IPS-18a (cell line): ENCODE measurements around the gene SLAMF7.
"Not testable (repeated sequence)": the region's sequence is repeated elsewhere in the genome, so short reads cannot be mapped to it uniquely, and the experiment has no call there.

Source experiments
- H3K27ac ChIP-seq: one replicate; pipeline ENCODE4 v1.5.1; 2013; ENCODE audit warnings: low read length
- H3K27me3 ChIP-seq: one replicate; pipeline ENCODE4 v1.6.1; 2013; ENCODE audit warnings: mild to moderate bottlenecking, low read length; ENCODE audit not compliant: control insufficient read depth, insufficient read depth
- H3K36me3 ChIP-seq: one replicate; pipeline ENCODE4 v1.6.1; 2013; ENCODE audit warnings: low read depth, low read length; ENCODE audit not compliant: control insufficient read depth
- H3K4me1 ChIP-seq: one replicate; pipeline ENCODE4 v1.6.1; 2013; ENCODE audit warnings: low read depth, low read length; ENCODE audit not compliant: control insufficient read depth
- H3K4me3 ChIP-seq: one replicate; pipeline ENCODE4 v1.5.1; 2013; ENCODE audit warnings: low read length
- H3K9ac ChIP-seq: one replicate; pipeline ENCODE4 v1.6.1; 2013; ENCODE audit warnings: mild to moderate bottlenecking, low read length, moderate library complexity
- H3K9me3 ChIP-seq: one replicate; pipeline ENCODE4 v1.6.1; 2013; ENCODE audit warnings: low read depth, low read length; ENCODE audit not compliant: control insufficient read depth

SLAMF7 gene

GRCh38 chr1:160722726-160723125 is 16.3 kb upstream of the SLAMF7 start:
- Histone ChIP-seq H3K4me3 (no peak overlapping the region), H3K27ac (no peak overlapping the region), H3K9ac (no peak overlapping the region), H3K9me3 (no peaks in the 10 kb centered on the region), H3K27me3 (no peaks in the 10 kb centered on the region), H3K4me1 (peaks cover 9% of the 10 kb centered on the region), H3K36me3 (no peaks in the 10 kb centered on the region)

DNA sequence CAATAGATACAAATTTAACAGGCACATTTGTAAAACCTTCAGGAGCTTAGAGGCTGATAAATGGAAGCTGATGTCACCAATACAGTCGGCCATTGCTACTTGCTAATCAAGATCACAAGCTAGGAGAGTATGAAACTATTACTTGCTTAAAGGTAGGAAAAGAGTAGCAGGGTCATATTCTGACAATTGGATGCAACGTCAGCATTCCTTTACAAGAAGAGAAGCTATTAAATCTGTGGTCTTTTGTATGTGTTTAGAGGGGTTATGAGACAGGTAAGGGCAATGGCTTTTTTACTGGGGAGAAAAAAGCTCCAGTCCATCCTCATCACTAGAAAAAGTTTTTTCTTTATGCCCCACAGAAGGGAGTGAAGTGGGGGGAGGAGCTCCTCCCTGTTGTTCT is 15.7 kb upstream of the SLAMF7 start:
- no peaks in the 10 kb centered on the region for H3K9me3 ChIP-seq
- no peak overlapping the region for H3K27ac ChIP-seq
- H3K9ac ChIP-seq: no peak overlapping the region
- peaks cover 9% of the 10 kb centered on the region for H3K4me1 ChIP-seq
- H3K27me3 ChIP-seq: no peaks in the 10 kb centered on the region
- H3K4me3 ChIP-seq: no peak overlapping the region
- H3K36me3 ChIP-seq: no peaks in the 10 kb centered on the region

- Histone ChIP-seq H3K4me1 (peaks cover 9% of the 10 kb centered on the region), H3K27ac (no peak overlapping the region)
These were observed 14.4 kb upstream of the SLAMF7 start for GRCh38 chr1:160724465-160725242.

GRCh38 chr1:160726114-160726497 is 12.9 kb upstream of the SLAMF7 start:
- no peaks in the 10 kb centered on the region for H3K27me3 ChIP-seq
- no peak overlapping the region for H3K4me3 ChIP-seq
- peaks cover 9% of the 10 kb centered on the region for H3K4me1 ChIP-seq
- no peak overlapping the region for H3K27ac ChIP-seq
- no peaks in the 10 kb centered on the region for H3K36me3 ChIP-seq
- H3K9ac ChIP-seq: no peak overlapping the region
- H3K9me3 ChIP-seq: no peaks in the 10 kb centered on the region

More at GRCh38 chr1:160724465-160725242, 14.4 kb upstream of the SLAMF7 start:
- H3K36me3 ChIP-seq: no peaks in the 10 kb centered on the region
- no peak overlapping the region for H3K4me3 ChIP-seq
- no peaks in the 10 kb centered on the region for H3K9me3 ChIP-seq
- no peak overlapping the region for H3K9ac ChIP-seq
- no peaks in the 10 kb centered on the region for H3K27me3 ChIP-seq

DNA sequence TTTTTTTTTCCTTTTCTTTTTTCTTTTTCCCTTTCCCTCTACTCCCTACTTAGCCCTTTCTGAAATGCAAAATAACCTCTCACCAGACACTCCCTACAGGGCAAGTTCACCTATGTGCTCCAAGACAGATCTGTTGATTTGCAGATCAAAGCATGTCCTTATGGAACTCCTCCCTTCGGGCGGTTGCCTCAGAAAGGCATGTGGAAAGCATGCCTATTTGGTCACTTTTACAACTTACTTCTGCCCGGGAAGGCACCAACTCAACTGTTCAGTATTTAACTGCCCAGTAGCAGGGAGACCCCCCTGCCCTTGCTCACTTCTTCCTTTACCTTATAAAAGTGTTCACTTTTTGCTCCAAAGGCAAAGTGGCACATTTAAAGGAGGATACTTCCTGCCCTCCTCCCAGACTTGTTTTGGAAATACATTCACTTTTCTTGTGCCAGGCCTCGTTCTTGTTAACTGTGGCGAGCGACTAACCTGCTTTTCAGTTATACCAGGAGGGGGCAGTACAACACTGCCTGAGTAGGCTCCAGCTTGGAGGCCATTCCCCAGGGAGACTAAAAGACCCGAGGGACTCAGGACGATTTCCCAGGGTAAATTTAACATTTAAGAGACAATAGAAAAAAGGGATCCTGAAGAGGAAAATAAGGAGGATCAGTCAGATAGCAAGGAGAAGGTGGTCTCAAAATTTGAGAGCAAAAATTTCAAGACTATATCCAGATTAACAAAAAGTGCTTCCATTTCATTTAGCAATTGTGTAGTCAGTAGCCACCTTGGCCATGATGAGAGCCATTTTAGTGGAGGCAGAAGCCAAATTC is 12.3 kb upstream of the SLAMF7 start:
- Histone ChIP-seq H3K4me1 (peaks cover 9% of the 10 kb centered on the region), H3K9ac (no peak overlapping the region), H3K36me3 (no peaks in the 10 kb centered on the region), H3K27me3 (no peaks in the 10 kb centered on the region), H3K27ac (no peak overlapping the region), H3K4me3 (no peak overlapping the region), H3K9me3 (no peaks in the 10 kb centered on the region)

GRCh38 chr1:160727316-160727640 is 11.8 kb upstream of the SLAMF7 start:
- Histone ChIP-seq H3K27me3 (no peaks in the 10 kb centered on the region), H3K9ac (no peak overlapping the region), H3K36me3 (no peaks in the 10 kb centered on the region), H3K9me3 (no peaks in the 10 kb centered on the region), H3K4me1 (peaks cover 9% of the 10 kb centered on the region), H3K27ac (no peak overlapping the region), H3K4me3 (no peak overlapping the region)

DNA sequence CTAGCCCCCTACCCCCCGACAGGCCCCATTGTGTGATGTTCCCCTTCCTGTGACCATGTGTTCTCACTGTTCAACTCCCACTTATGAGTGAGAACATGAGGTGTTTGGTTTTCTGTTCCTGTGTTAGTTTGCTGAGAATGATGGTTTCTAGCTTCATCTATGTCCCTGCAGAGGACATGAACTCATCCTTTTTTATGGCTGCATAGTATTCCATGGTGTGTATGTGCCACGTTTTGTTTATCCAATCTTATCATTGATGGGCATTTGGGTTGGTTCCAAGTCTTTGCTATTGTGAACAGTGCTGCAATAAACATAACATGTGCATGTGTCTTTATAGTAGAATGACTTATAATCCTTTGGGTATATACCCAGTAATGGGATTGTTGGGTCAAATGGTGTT is 7.5 kb upstream of the SLAMF7 start:
- H3K9ac ChIP-seq, H3K4me1 ChIP-seq, H3K27me3 ChIP-seq, H3K9me3 ChIP-seq, H3K4me3 ChIP-seq, H3K36me3 ChIP-seq, H3K27ac ChIP-seq: not testable (repeated sequence)

GRCh38 chr1:160731990-160732389 is 7.1 kb upstream of the SLAMF7 start:
- H3K4me3 ChIP-seq: no peak overlapping the region
- no peak overlapping the region for H3K27ac ChIP-seq
- H3K4me1 ChIP-seq: no peaks in the 10 kb centered on the region
- H3K27me3 ChIP-seq: no peaks in the 10 kb centered on the region
- H3K9ac ChIP-seq: no peak overlapping the region
- H3K36me3 ChIP-seq: no peaks in the 10 kb centered on the region
- no peaks in the 10 kb centered on the region for H3K9me3 ChIP-seq

- no peaks in the 10 kb centered on the region for H3K27me3 ChIP-seq
- no peak overlapping the region for H3K9ac ChIP-seq
These were observed 5.1 kb upstream of the SLAMF7 start for GRCh38 chr1:160733898-160734297.

GRCh38 chr1:160734301-160734700 is 4.7 kb upstream of the SLAMF7 start:
- Histone ChIP-seq H3K27ac (no peak overlapping the region), H3K4me3 (no peak overlapping the region), H3K27me3 (no peaks in the 10 kb centered on the region), H3K36me3 (no peaks in the 10 kb centered on the region), H3K4me1 (no peaks in the 10 kb centered on the region), H3K9me3 (no peaks in the 10 kb centered on the region), H3K9ac (no peak overlapping the region)

More at GRCh38 chr1:160733898-160734297, 5.1 kb upstream of the SLAMF7 start:
- Histone ChIP-seq H3K36me3 (no peaks in the 10 kb centered on the region), H3K4me1 (no peaks in the 10 kb centered on the region), H3K4me3 (no peak overlapping the region), H3K27ac (no peak overlapping the region), H3K9me3 (no peaks in the 10 kb centered on the region)

- H3K4me1 ChIP-seq: no peaks in the 10 kb centered on the region
- H3K27me3 ChIP-seq: no peaks in the 10 kb centered on the region
- H3K4me3 ChIP-seq: no peak overlapping the region
- H3K36me3 ChIP-seq: no peaks in the 10 kb centered on the region
- no peaks in the 10 kb centered on the region for H3K9me3 ChIP-seq
- H3K27ac ChIP-seq: no peak overlapping the region
- no peak overlapping the region for H3K9ac ChIP-seq
These were observed 776 bp upstream of the SLAMF7 start for GRCh38 chr1:160738271-160738670.
